ENCODE results near the gene LTBR.
A peak's percentile ranks its signal among the peaks of the same experiment; 100 is the strongest.

LTBR gene

DNA sequence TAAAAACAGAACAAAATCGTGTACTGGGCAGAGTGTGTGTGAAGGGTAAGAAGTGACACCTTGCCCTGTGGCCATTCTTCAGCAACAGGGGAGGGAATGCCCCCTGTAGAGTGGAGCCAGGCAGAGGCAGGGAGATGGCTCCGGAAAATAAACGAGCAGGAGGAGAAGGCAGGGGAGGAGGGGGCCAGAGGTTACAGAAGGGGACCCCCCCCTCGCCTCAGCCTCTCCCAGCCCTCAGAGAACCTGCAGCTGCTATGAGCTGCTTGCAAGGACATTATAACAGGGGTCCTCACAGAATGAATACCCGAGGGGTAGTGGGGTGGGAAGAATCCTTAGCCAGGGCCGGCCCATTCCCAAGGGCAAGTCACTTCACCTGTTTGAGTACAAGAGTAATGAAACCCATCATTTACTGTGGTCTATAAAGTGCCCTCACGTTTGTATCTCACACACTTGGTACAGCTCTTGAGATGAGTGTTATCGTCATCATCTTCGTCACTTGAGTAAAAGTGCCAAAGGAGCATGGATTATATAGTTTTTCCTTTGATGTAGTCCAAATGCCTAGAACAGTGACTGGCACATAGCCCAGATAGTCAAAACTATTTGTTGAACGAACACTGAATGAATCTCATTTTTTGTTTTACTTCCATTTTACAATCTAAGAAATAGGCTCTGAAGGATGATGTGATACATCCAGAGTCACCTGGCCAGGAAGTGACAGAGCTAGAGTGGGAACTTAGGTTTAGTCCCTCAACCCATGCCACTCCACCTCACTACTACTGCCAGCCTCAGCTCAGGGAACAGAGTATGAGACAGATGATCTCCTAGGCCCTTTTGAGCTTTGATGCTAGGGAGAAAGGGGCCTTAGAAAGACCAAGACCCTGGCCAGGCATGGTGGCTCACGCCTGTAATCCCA, 23.1 kb upstream of the LTBR start:
- Histone ChIP-seq H3K9me3 (ENCODE audit: control insufficient read depth, insufficient read depth, low read length) (no peaks in the 10 kb centered on the region), H3K4me1 (ENCODE audit: control insufficient read depth, insufficient read depth, low read length) (peaks cover 2% of the 10 kb centered on the region; the same call in 1 of the 2 replicates), H3K27ac (ENCODE audit: low read length) (no peak overlapping the region), H3K27me3 (ENCODE audit: control insufficient read depth, insufficient read depth, low read length) (no peaks in the 10 kb centered on the region), H3K4me3 (ENCODE audit: low read length) (no peak overlapping the region), H3K36me3 (ENCODE audit: control insufficient read depth, insufficient read depth, low read length) (peaks cover 10% of the 10 kb centered on the region)
- DNase-seq (ENCODE audit: low read depth, low spot score) = no peak
- WGBS (ENCODE audit: insufficient coverage, insufficient read length) = no CpG with 5 or more reads among the region's 11 CpGs

DNA sequence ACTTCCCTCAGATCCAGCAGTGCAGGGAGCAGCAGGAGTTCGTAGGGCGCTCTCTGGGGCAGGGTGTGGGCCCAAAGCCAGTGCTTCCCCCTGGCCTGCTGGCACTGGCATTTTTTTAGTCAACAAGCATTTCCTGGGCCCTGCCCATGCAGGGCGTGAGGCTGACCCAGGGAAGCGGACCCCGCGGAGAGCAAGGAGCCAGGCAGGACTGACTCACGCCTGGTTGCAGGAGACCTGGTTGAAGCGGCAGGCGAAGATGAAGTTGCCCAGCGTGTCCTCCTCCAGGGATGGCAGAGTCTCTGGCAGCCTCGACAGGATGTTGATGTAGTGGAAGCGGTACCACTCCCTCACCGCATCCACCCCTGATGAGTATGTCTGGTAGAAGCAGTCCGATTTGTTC, 22.1 kb upstream of the LTBR start:
- Histone ChIP-seq H3K4me3 (ENCODE audit: low read length) (no peak overlapping the region), H3K27ac (ENCODE audit: low read length) (no peak overlapping the region), H3K9me3 (ENCODE audit: control insufficient read depth, insufficient read depth, low read length) (no peaks in the 10 kb centered on the region), H3K4me1 (ENCODE audit: control insufficient read depth, insufficient read depth, low read length) (peaks cover 2% of the 10 kb centered on the region; the same call in 1 of the 2 replicates), H3K36me3 (ENCODE audit: control insufficient read depth, insufficient read depth, low read length) (peaks cover 8% of the 10 kb centered on the region), H3K27me3 (ENCODE audit: control insufficient read depth, insufficient read depth, low read length) (no peaks in the 10 kb centered on the region)
- no CpG with 5 or more reads among the region's 14 CpGs for WGBS (ENCODE audit: insufficient coverage, insufficient read length)
- DNase-seq (ENCODE audit: low read depth, low spot score) = no peak

DNA sequence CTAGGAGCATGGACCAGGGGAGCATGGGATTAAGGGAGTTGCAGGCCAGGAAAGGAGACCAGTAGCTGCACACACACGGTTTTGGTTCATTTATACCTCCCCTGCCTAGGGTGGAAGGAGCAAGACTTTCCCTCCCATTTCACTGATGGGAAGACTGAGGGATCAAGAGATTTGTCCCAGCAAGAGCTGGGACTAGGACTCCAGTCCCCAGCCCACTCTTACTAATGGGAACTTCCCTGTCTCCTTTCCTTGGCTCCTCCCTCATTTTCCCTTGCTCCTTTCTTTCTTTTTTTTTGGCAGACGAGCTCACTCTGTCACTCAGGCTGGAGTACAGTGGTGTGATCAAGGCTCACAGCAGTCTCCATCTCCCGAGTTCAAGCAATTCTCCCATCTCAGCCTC, 21.6 kb upstream of the LTBR start:
- Histone ChIP-seq H3K27me3 (ENCODE audit: control insufficient read depth, insufficient read depth, low read length) (no peaks in the 10 kb centered on the region), H3K4me3 (ENCODE audit: low read length) (no peak overlapping the region), H3K27ac (ENCODE audit: low read length) (no peak overlapping the region), H3K9me3 (ENCODE audit: control insufficient read depth, insufficient read depth, low read length) (no peaks in the 10 kb centered on the region), H3K36me3 (ENCODE audit: control insufficient read depth, insufficient read depth, low read length) (peaks cover 8% of the 10 kb centered on the region), H3K4me1 (ENCODE audit: control insufficient read depth, insufficient read depth, low read length) (peaks cover 2% of the 10 kb centered on the region; the same call in 1 of the 2 replicates)
- no CpG with 5 or more reads among the region's 3 CpGs for WGBS (ENCODE audit: insufficient coverage, insufficient read length)
- no peak for DNase-seq (ENCODE audit: low read depth, low spot score)

DNA sequence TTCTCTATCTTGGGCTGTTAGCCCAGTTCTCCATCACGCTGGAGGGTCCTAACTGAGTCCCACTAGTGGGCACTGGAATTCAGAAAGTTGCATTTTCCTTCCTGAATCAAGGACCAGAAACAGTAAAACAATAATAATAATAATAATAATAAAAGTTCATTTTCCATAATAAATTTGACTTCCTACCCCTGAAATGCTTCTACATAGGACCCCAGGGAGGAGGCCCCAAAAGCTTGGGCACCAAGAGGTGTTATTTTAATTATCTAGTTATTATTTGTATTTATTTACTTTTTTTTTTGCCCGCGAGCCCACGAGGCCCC, 21.0 kb upstream of the LTBR start:
- no CpG with 5 or more reads among the region's 4 CpGs for WGBS (ENCODE audit: insufficient coverage, insufficient read length)
- Histone ChIP-seq H3K36me3 (ENCODE audit: control insufficient read depth, insufficient read depth, low read length) (peaks cover 8% of the 10 kb centered on the region), H3K4me1 (ENCODE audit: control insufficient read depth, insufficient read depth, low read length) (peaks cover 2% of the 10 kb centered on the region; the same call in 1 of the 2 replicates), H3K4me3 (ENCODE audit: low read length) (no peak overlapping the region), H3K27me3 (ENCODE audit: control insufficient read depth, insufficient read depth, low read length) (no peaks in the 10 kb centered on the region), H3K27ac (ENCODE audit: low read length) (no peak overlapping the region), H3K9me3 (ENCODE audit: control insufficient read depth, insufficient read depth, low read length) (no peaks in the 10 kb centered on the region)
- no peak for DNase-seq (ENCODE audit: low read depth, low spot score)

DNA sequence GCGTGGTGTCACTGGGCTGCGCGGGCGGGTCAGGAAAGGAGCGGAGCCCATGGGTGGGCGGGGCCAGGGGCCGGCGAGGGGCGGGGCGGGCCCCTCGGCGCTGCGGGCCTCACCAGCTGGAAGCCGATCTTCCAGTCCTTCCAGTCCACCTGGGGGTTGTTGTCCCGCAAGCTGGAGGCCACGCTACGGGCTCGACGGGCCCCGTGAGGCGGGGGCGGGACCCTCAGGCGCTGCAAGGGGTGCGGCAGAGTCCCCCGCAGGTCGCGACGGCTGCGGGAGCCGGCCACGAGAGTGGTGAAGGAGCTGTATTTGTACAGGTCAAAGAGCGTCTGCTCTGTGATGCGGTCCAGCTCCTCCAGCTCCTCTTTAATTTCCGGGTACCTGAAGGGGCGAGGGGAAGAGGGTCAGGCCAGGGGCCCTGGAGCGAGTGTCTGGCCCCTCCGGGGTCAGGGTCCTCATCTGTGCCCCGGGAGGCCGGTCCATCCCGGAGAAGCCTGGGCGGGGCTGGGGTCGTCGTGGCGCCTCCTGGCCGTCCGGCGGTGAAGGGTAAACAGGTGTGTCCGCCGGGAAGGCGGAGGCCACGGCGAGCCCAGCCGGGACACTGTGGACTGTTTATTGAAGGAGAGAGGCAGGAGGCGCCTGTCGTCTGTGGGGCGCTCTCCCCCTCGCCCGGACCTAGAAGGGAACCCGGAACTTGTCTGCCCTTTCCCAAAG, 20.5 kb upstream of the LTBR start:
- no CpG with 5 or more reads among the region's 59 CpGs for WGBS (ENCODE audit: insufficient coverage, insufficient read length)
- Histone ChIP-seq H3K27ac (ENCODE audit: low read length) (no peak overlapping the region), H3K4me1 (ENCODE audit: control insufficient read depth, insufficient read depth, low read length) (peaks cover 2% of the 10 kb centered on the region; the same call in 1 of the 2 replicates), H3K36me3 (ENCODE audit: control insufficient read depth, insufficient read depth, low read length) (peaks cover 8% of the 10 kb centered on the region), H3K27me3 (ENCODE audit: control insufficient read depth, insufficient read depth, low read length) (no peaks in the 10 kb centered on the region), H3K9me3 (ENCODE audit: control insufficient read depth, insufficient read depth, low read length) (no peaks in the 10 kb centered on the region), H3K4me3 (ENCODE audit: low read length) (peak overlapping the region; percentile 33; the same call in 1 of the 2 replicates)
- no peak for DNase-seq (ENCODE audit: low read depth, low spot score)

DNA sequence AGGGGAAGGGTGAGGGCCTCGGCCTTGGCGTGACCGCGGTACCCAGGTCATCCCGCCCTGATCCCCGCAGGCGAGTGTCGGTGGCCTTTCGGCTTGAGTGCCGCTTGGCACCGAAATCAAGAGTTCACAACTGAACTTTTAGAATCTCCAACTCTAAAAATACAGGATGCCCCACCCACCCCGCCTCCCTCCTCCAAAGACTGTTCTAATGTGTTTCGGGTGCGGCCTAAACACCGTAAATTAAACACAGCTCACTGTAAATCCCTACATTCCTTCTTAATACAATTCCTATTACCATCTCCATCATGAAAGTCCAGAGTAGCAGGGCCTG, 20.0 kb upstream of the LTBR start:
- Histone ChIP-seq H3K27me3 (ENCODE audit: control insufficient read depth, insufficient read depth, low read length) (no peaks in the 10 kb centered on the region), H3K27ac (ENCODE audit: low read length) (no peak overlapping the region), H3K9me3 (ENCODE audit: control insufficient read depth, insufficient read depth, low read length) (no peaks in the 10 kb centered on the region), H3K4me1 (ENCODE audit: control insufficient read depth, insufficient read depth, low read length) (peaks cover 2% of the 10 kb centered on the region; the same call in 1 of the 2 replicates), H3K4me3 (ENCODE audit: low read length) (peak overlapping the region; percentile 33; the same call in 1 of the 2 replicates), H3K36me3 (ENCODE audit: control insufficient read depth, insufficient read depth, low read length) (peaks cover 8% of the 10 kb centered on the region)
- DNase-seq (ENCODE audit: low read depth, low spot score) = no peak
- 100% methylated on average over 1 of the region's 15 CpGs for WGBS (ENCODE audit: insufficient coverage, insufficient read length)

DNA sequence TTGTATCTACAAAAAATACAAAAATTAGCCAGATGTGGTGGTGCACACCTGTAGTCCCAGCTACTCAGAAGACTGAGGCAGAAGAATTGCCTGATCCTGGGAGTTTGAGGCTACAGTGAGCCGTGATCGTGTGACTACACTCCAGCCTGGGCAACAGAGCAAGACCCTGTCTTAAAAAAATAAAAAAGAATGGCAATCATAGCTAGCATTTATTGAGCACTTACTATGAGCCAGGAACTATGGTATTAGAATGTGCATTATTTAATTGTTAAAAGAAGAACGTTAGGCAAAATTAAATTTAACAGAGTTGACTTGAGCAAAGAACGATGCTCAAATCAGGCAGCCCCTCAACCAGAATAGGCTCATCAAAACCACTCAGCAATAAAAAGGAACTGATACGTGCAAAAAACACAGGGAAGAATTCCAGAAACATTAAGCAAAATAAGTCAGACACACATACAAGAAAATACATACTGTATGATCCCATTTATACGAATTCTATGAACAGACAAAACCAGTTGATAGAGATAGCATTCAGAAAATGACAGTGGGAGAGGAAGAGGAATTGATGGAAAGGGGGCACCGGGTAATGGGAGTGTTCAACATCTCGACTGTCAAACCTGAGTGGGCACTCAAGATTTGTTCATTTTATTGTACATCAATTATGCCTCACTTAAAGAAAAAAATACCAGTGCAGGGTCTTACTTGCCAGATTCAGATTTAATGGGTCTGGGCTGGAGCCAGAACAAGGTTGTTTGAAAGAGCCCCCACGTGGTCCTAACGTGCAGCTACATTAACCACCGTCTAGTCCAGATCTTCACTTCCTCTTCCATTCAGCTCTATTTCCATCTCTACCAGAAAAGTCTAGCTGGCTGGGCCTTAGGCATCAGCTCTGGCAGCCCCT, 16.6 kb upstream of the LTBR start:
- Histone ChIP-seq H3K27ac (ENCODE audit: low read length) (no peak overlapping the region), H3K4me3 (ENCODE audit: low read length) (no peak overlapping the region), H3K36me3 (ENCODE audit: control insufficient read depth, insufficient read depth, low read length) (no peaks in the 10 kb centered on the region), H3K9me3 (ENCODE audit: control insufficient read depth, insufficient read depth, low read length) (no peaks in the 10 kb centered on the region), H3K27me3 (ENCODE audit: control insufficient read depth, insufficient read depth, low read length) (no peaks in the 10 kb centered on the region), H3K4me1 (ENCODE audit: control insufficient read depth, insufficient read depth, low read length) (peaks cover 8% of the 10 kb centered on the region)
- no peak for DNase-seq (ENCODE audit: low read depth, low spot score)
- no CpG with 5 or more reads among the region's 11 CpGs for WGBS (ENCODE audit: insufficient coverage, insufficient read length)

DNA sequence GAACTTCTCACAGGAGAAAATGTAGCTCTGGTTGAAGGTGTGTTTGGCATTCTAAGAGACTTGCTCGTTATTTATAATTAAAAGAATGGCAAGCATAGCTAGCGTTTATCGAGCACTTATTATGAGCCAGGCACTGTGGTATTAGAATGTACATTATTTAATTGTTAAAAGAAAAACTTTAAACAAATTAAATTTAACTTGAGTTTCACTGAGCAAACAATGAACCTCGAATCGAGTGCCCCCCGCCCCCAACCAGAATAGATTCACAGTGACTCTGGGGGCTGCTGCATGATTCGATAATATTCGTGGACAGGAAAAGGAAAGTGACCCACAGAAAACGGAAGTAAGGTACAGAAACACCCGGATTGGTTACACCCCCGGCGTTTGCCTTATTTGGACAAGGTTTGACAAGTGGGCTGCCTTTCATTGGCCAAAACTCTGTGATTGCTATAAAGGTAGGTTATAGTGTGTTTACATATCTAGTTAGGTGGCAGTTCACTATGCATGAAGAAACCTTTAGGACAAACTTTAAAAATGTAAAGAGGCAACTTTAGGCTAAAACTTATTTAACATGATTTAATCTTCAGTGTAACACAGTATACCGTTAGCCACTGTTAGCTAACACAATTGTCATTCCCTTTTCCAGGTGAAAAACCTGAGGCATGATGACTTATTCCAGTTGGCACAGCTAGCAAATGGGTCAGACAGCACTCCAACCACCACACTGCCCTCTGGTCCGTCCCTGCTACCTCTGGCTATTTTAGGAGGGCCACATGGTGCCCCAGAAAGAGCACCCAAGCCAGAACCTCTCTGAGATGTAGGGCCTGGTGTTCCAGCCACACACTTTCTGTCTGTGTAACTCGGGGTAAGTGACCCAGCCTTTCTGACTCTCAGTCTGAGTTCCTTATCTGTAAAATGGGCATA, 15.7 kb upstream of the LTBR start:
- Histone ChIP-seq H3K27ac (ENCODE audit: low read length) (no peak overlapping the region), H3K4me1 (ENCODE audit: control insufficient read depth, insufficient read depth, low read length) (peaks cover 8% of the 10 kb centered on the region), H3K27me3 (ENCODE audit: control insufficient read depth, insufficient read depth, low read length) (no peaks in the 10 kb centered on the region), H3K4me3 (ENCODE audit: low read length) (no peak overlapping the region), H3K9me3 (ENCODE audit: control insufficient read depth, insufficient read depth, low read length) (no peaks in the 10 kb centered on the region), H3K36me3 (ENCODE audit: control insufficient read depth, insufficient read depth, low read length) (no peaks in the 10 kb centered on the region)
- no CpG with 5 or more reads among the region's 15 CpGs for WGBS (ENCODE audit: insufficient coverage, insufficient read length)
- no peak for DNase-seq (ENCODE audit: low read depth, low spot score)

DNA sequence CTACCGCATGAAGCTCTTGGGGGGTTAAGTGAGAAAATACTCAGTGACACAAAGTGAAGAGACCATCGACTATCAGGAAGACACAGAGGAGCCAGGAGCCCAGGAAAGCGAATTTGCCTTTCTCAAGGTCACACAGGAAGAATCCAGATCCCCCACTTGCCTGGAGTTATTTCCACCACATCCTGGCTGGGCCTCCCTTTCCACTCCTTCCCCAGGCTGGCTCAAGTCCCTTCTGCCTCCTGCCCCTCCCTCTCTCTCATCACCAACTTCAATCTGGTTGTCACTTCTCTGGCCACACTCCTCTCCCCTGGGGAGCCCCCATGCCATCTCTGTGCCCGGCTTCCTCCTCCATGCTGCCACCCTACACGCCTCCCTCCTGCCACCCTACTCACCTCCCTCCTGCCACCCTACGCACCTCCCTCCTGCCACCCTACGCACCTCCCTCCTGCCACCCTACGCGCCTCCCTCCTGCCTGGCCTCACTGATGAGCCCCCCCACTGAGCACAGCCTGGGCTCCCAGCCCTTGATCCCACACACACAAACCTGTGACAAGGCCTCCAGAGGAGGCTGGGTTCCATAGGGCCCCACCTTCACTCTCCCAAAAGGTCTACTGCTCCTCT, 14.9 kb upstream of the LTBR start:
- no peaks in the 10 kb centered on the region for H3K27me3 ChIP-seq (ENCODE audit: control insufficient read depth, insufficient read depth, low read length)
- peaks cover 6% of the 10 kb centered on the region for H3K4me1 ChIP-seq (ENCODE audit: control insufficient read depth, insufficient read depth, low read length)
- no peaks in the 10 kb centered on the region for H3K9me3 ChIP-seq (ENCODE audit: control insufficient read depth, insufficient read depth, low read length)
- DNase-seq (ENCODE audit: low read depth, low spot score) = no peak
- WGBS (ENCODE audit: insufficient coverage, insufficient read length) = no CpG with 5 or more reads among the region's 9 CpGs
- no peak overlapping the region for H3K27ac ChIP-seq (ENCODE audit: low read length)
- no peak overlapping the region for H3K4me3 ChIP-seq (ENCODE audit: low read length)
- H3K36me3 ChIP-seq (ENCODE audit: control insufficient read depth, insufficient read depth, low read length) = no peaks in the 10 kb centered on the region
